Left forelimb (tissue), 1 donor: ENCODE data around the gene SARNP.

ENCODE experiments used
- DNase-seq: peaks from one replicate; pipeline ENCODE4 v3.0.0-alpha.2; 2018; ENCODE audit warnings: low spot score

The SARNP gene

GRCh38 chr12:55724226-55724939 lies 93.1 kb downstream of the SARNP start:
- DNase-seq, result no peak

- DNase-seq, result no peak
These were observed 93.9 kb downstream of the SARNP start for GRCh38 chr12:55723516-55724225.

GRCh38 chr12:55722948-55723347 lies 94.6 kb downstream of the SARNP start:
- no peak for DNase-seq

- no peak for DNase-seq
These were observed 95.8 kb downstream of the SARNP start for GRCh38 chr12:55721601-55722213.

- peak; percentile 64 for DNase-seq
These were observed 96.6 kb downstream of the SARNP start for GRCh38 chr12:55720894-55721444.

GRCh38 chr12:55720071-55720564 lies 97.4 kb downstream of the SARNP start, which contains the start of gene RDH5:
RDH5 (plus strand) TSS chr12:55720393; CDS start chr12:55721185, 792 bp downstream.
- no peak for DNase-seq

- no peak for DNase-seq
These were observed 98.2 kb downstream of the SARNP start for GRCh38 chr12:55719371-55719770.

- DNase-seq, result no peak
These were observed 98.8 kb downstream of the SARNP start for GRCh38 chr12:55718624-55719275.

- no peak for DNase-seq
These were observed 99.5 kb downstream of the SARNP start for GRCh38 chr12:55718015-55718414.

- DNase-seq, result no peak
These were observed 100.2 kb downstream of the SARNP start for GRCh38 chr12:55717011-55718007.

- no peak for DNase-seq
These were observed 101.0 kb downstream of the SARNP start for GRCh38 chr12:55716582-55716957.

GRCh38 chr12:55715833-55716581 lies 101.5 kb downstream of the SARNP start, which contains the start of gene BLOC1S1:
BLOC1S1 (plus strand) TSS chr12:55716046; CDS start chr12:55716052, 6 bp downstream.
- DNase-seq, result peak; percentile 95

GRCh38 chr12:55715169-55715764 lies 102.3 kb downstream of the SARNP start:
- no peak for DNase-seq

GRCh38 chr12:55713721-55714120 lies 103.8 kb downstream of the SARNP start:
- no peak for DNase-seq

- DNase-seq, result no peak
These were observed 104.7 kb downstream of the SARNP start for GRCh38 chr12:55712700-55713415.

GRCh38 chr12:55711786-55712553 lies 105.6 kb downstream of the SARNP start:
- no peak for DNase-seq

- DNase-seq, result no peak
These were observed 108.8 kb downstream of the SARNP start for GRCh38 chr12:55708695-55709233.
